HepG2 (cell line): ENCODE data around the gene PDE4D. TPM values are rescaled to one million over a fixed set of nuclear protein-coding genes. Genes with fewer than 3 reads are reported as not detected.

Experiments used
- ATAC-seq: fragments of 200-7000 bp; cut with Tn5 transposase; 3 replicates; pipeline ENCODE4 v1.9.1; 2020; ENCODE audit warnings: mild to moderate bottlenecking, moderate library complexity
- BruUV-seq: library from RNA; stranded (reverse); fragments of 400-500 nt; replicated peaks from 2 replicates; lab custom pipeline; 2021; lab: Mats Ljungman, UMichigan
- CTCF ChIA-PET: fragments of 300-600 bp; formaldehyde crosslinking; extraction: SDS; loops from one replicate; lab custom pipeline; 2021; ENCODE audit warnings: low total read pairs, inconsistent platforms, low intra/inter-chr PET ratio; lab: Yijun Ruan, JAX
- POLR2A ChIA-PET: fragments of 350-600 bp; sonication (Branson Sonifier 250); formaldehyde crosslinking; loops from one replicate; lab custom pipeline; 2020; ENCODE audit warnings: antibody characterized with exemption, inconsistent platforms; lab: Yijun Ruan, JAX
- DNase-seq: peaks from one replicate; pipeline ENCODE4 v3.0.0-alpha.2; 2015; ENCODE audit warnings: low spot score
- FAIRE-seq: peaks from 3 replicates; lab custom pipeline; 2011; peaks lifted over from hg19 to GRCh38; lab: Jason Lieb, UNC
- H2AFZ ChIP-seq: one replicate; pipeline ENCODE4 v1.6.1; 2011; ENCODE audit warnings: low read length, inconsistent platforms
- H3K27ac ChIP-seq: fragments of 300-600 bp; 3 replicates; pipeline ENCODE4 v1.8.0; 2011; ENCODE audit warnings: mixed run types, mild to moderate bottlenecking, mixed read lengths, low read length, inconsistent platforms; ENCODE audit not compliant: insufficient read depth; ENCODE audit errors: extremely low read length
- H3K27me3 ChIP-seq, 2 experiments: fragments of 200-600 bp in 1 of 2; 2 replicates in 1 of 2; 3 replicates in 1 of 2; pipeline versions ENCODE4 v1.6.0 to v1.8.0; 2011; ENCODE audit warnings: low read length in 2 of 2, mild to moderate bottlenecking in 2 of 2, moderate library complexity in 2 of 2, inconsistent platforms in 1 of 2; ENCODE audit not compliant: insufficient read depth in 2 of 2, control insufficient read depth in 1 of 2
- H3K36me3 ChIP-seq, 2 experiments: fragments of 200-600 bp in 1 of 2; replicated peaks in 1 of 2; 2 replicates in 1 of 2; 3 replicates in 1 of 2; pipeline versions ENCODE4 v1.5.1 to v1.8.0; 2011; ENCODE audit warnings: low read length in 2 of 2, inconsistent platforms in 1 of 2; ENCODE audit not compliant: insufficient read depth in 2 of 2, control insufficient read depth in 1 of 2
- H3K4me1 ChIP-seq: 2 replicates; pipeline ENCODE4 v1.5.1; 2012; ENCODE audit warnings: low read length, inconsistent platforms; ENCODE audit not compliant: insufficient read depth
- H3K4me2 ChIP-seq: 2 replicates; pipeline ENCODE4 v1.6.0; 2011; ENCODE audit warnings: low read depth, low read length, inconsistent platforms
- H3K4me3 ChIP-seq, 3 experiments: fragments of 200-600 bp in 1 of 3; sonication (generic), shearing (Covaris generic) in 1 of 3; replicated peaks in 1 of 3; 2 replicates each; pipeline ENCODE4 v1.5.1; 2011 to 2016; ENCODE audit warnings: low read length in 3 of 3, inconsistent platforms in 2 of 3, low read depth in 2 of 3, mild to moderate bottlenecking in 2 of 3, control low read depth in 1 of 3, mixed read lengths in 1 of 3; ENCODE audit not compliant: insufficient read depth in 1 of 3
- H3K79me2 ChIP-seq: one replicate; pipeline ENCODE4 v1.6.1; 2011; ENCODE audit warnings: low read length, inconsistent platforms; ENCODE audit not compliant: insufficient read depth
- H3K9ac ChIP-seq: 2 replicates; pipeline ENCODE4 v1.6.0; 2011; ENCODE audit warnings: mild to moderate bottlenecking, low read depth, low read length, inconsistent platforms; ENCODE audit not compliant: insufficient read depth
- H3K9me3 ChIP-seq: 2 replicates; pipeline ENCODE4 v1.5.1; 2012; ENCODE audit warnings: mild to moderate bottlenecking, low read length
- H4K20me1 ChIP-seq: 2 replicates; pipeline ENCODE4 v1.6.0; 2011; ENCODE audit warnings: inconsistent platforms, mild to moderate bottlenecking, low read length, moderate library complexity; ENCODE audit not compliant: insufficient read depth
- JARID2 ChIP-seq: sonication (generic); formaldehyde crosslinking; IDR thresholded peaks from 2 replicates; pipeline ENCODE4 v1.8.1; 2023; ENCODE audit warnings: missing genetic modification reagents, inconsistent platforms; ENCODE audit not compliant: insufficient replicate concordance
- KLF11 ChIP-seq: IDR thresholded peaks from 2 replicates; pipeline ENCODE4 v1.6.1; 2016; ENCODE audit warnings: missing compliant biosample characterization
- RBM22 ChIP-seq: fragments of 200-400 bp; formaldehyde crosslinking; optimal IDR thresholded peaks from 2 replicates; pipeline ENCODE3; 2017; ENCODE audit warnings: mild to moderate bottlenecking, low read length, moderate library complexity
- RFXANK ChIP-seq: IDR thresholded peaks from 2 replicates; pipeline ENCODE4 v1.6.1; 2016
- SNAPC2 ChIP-seq: sonication (generic); formaldehyde crosslinking; IDR thresholded peaks from 2 replicates; pipeline ENCODE4 v1.8.1; 2022; ENCODE audit warnings: mild to moderate bottlenecking, missing genetic modification reagents
- SRSF1 ChIP-seq: fragments of 200-400 bp; formaldehyde crosslinking; optimal IDR thresholded peaks from 2 replicates; pipeline ENCODE3; 2017; ENCODE audit warnings: mild to moderate bottlenecking, low read depth, low read length, moderate library complexity
- TSC22D2 ChIP-seq: sonication (generic); formaldehyde crosslinking; IDR thresholded peaks from 2 replicates; pipeline ENCODE4 v1.5.1; 2020; ENCODE audit warnings: missing genetic modification reagents, mild to moderate bottlenecking, borderline replicate concordance
- ZFP37 ChIP-seq: sonication (generic); formaldehyde crosslinking; IDR thresholded peaks from 2 replicates; pipeline ENCODE4 v1.4.0; 2020; ENCODE audit warnings: missing genetic modification reagents, borderline replicate concordance
- ZNF546 ChIP-seq: sonication (generic); formaldehyde crosslinking; conservative IDR thresholded peaks from 2 replicates; pipeline ENCODE4 v1.8.1; 2023; ENCODE audit warnings: mild to moderate bottlenecking, missing genetic modification reagents
- ZNF567 ChIP-seq: sonication (generic); formaldehyde crosslinking; IDR thresholded peaks from 2 replicates; pipeline ENCODE4 v1.8.1; 2023; ENCODE audit warnings: mild to moderate bottlenecking, missing genetic modification reagents, borderline replicate concordance
- ZNF644 ChIP-seq: IDR thresholded peaks from 2 replicates; pipeline ENCODE4 v1.6.1; 2016; ENCODE audit warnings: low read depth
- ZNF7 ChIP-seq: IDR thresholded peaks from 2 replicates; pipeline ENCODE4 v1.6.1; 2016; ENCODE audit warnings: missing biosample characterization, missing genetic modification reagents
- ZNF773 ChIP-seq: sonication (generic); formaldehyde crosslinking; IDR thresholded peaks from 2 replicates; pipeline ENCODE4 v1.4.0; 2020; ENCODE audit warnings: missing genetic modification reagents, borderline replicate concordance
- ZNF850 ChIP-seq: sonication (generic); formaldehyde crosslinking; conservative IDR thresholded peaks from 2 replicates; pipeline ENCODE4 v1.9.0; 2021; ENCODE audit warnings: mild to moderate bottlenecking, missing genetic modification reagents
- WGBS: methylation state at CpG from one replicate; pipeline ENCODE4 v1.1.6; 2017; ENCODE audit warnings: low lambda C conversion rate; 5-methylcytosine and 5-hydroxymethylcytosine counted together
- in situ Hi-C: cut with HindIII; loops from 2 replicates; pipeline ENCODE4 v1.10.0; 2017; ENCODE audit warnings: low pct_unique_long_range_greater_than_20kb; ENCODE audit not compliant: extremely low pct_ligation_motif_present
- intact Hi-C: fragments of 100-400 bp; cut with micrococcal nuclease; formaldehyde crosslinking; loops from one replicate; pipeline ENCODE4 v1.10.0; 2022; ENCODE audit not compliant: unreplicated experiment
- polyA plus RNA-seq, 8 experiments: library from polyadenylated mRNA; depleted of rRNA in 3 of 8; stranded (reverse) in 7 of 8; unstranded in 1 of 8; fragments of >200 nt; fragmentation: Illumina TruSeq in 4 of 8; extraction: Trizol in 4 of 8; gene quantifications; 2 replicates each; pipeline versions ENCODE4 v1.2.1 to v1.2.3, GENCODE V29; 2011 to 2016; ENCODE audit warnings: low read depth in 4 of 8, missing spikeins in 1 of 8, mixed read lengths in 1 of 8; ENCODE audit not compliant: insufficient read depth in 1 of 8
- total RNA-seq, 5 experiments: library from RNA; depleted of rRNA; stranded (reverse); fragments of >200 nt; fragmentation: Illumina TruSeq; extraction: Trizol; gene quantifications; 2 replicates each; pipeline ENCODE4 v1.2.3, GENCODE V29; 2016; ENCODE audit warnings: low read depth in 1 of 5
- TF ChIP-seq, protein P1 (sequence below): conservative IDR thresholded peaks from 2 replicates; pipeline ENCODE4 v1.6.1; 2018; ENCODE audit warnings: missing genetic modification reagents
- TF ChIP-seq, protein P2 (sequence below): sonication (generic); formaldehyde crosslinking; conservative IDR thresholded peaks from 2 replicates; pipeline ENCODE4 v1.8.0; 2022; ENCODE audit warnings: low read depth, missing genetic modification reagents
- TF ChIP-seq, protein P3 (sequence below): sonication (generic); formaldehyde crosslinking; IDR thresholded peaks from 2 replicates; pipeline ENCODE4 v1.4.0; 2020; ENCODE audit warnings: missing genetic modification reagents, borderline replicate concordance

PDE4D gene
- total and polyA plus RNA-seq, 2 of the 13 experiments (the other 11 are each of a cell fraction or from before 2014, with no cell fraction given), result 7.0 to 12.2 TPM

DNA sequence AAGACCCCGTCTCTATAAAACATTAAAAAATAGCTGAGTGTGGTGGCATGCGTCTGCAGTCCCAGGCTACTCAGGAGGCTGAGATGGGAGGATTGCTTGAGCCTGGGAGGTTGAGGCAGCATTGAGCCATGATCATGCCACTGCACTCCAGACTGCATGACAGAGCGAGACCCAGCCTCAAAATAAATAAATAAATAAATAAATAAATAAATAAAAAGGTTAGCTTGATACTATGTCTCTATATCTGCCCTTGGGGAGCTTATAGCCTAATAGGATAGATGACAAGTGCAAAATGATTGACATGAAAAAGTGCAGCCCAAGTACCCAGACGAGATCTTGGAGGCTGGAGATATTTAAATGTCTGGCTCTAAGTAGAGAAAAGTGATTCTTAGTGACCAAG is 122.6 kb downstream of the PDE4D start:
- 86% methylated on average over 4 of the region's 4 CpGs for WGBS
- BruUV-seq, result no TSS peak
- CTCF ChIA-PET, result no interaction called here
- ATAC-seq (no peak), DNase-seq (no peak), FAIRE-seq (no peak)
- Histone ChIP-seq H3K4me3 (no peak overlapping the region), H2AFZ (no peak overlapping the region), H3K9ac (no peak overlapping the region), H3K4me1 (peaks cover 35% of the 10 kb centered on the region), H3K9me3 (no peaks in the 10 kb centered on the region), H3K27me3 (no peaks in the 10 kb centered on the region), H3K79me2 (no peaks in the 10 kb centered on the region), H3K4me2 (no peak overlapping the region), H3K36me3 (no peaks in the 10 kb centered on the region), H3K27ac (no peak overlapping the region), H4K20me1 (no peaks in the 10 kb centered on the region)
- POLR2A ChIA-PET, result no interaction called here
- intact Hi-C loops (no loop called here), in situ Hi-C loops (no loop called here)
- TF ChIP-seq SRSF1, result no peak
- no peak for TF ChIP-seq ZNF7 (CRISPR knock-in tag)
- no peak for TF ChIP-seq RFXANK
- TF ChIP-seq, protein P1, sequence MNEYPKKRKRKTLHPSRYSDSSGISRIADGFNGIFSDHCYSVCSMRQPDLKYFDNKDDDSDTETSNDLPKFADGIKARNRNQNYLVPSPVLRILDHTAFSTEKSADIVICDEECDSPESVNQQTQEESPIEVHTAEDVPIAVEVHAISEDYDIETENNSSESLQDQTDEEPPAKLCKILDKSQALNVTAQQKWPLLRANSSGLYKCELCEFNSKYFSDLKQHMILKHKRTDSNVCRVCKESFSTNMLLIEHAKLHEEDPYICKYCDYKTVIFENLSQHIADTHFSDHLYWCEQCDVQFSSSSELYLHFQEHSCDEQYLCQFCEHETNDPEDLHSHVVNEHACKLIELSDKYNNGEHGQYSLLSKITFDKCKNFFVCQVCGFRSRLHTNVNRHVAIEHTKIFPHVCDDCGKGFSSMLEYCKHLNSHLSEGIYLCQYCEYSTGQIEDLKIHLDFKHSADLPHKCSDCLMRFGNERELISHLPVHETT, result no peak
- TF ChIP-seq, protein P2, sequence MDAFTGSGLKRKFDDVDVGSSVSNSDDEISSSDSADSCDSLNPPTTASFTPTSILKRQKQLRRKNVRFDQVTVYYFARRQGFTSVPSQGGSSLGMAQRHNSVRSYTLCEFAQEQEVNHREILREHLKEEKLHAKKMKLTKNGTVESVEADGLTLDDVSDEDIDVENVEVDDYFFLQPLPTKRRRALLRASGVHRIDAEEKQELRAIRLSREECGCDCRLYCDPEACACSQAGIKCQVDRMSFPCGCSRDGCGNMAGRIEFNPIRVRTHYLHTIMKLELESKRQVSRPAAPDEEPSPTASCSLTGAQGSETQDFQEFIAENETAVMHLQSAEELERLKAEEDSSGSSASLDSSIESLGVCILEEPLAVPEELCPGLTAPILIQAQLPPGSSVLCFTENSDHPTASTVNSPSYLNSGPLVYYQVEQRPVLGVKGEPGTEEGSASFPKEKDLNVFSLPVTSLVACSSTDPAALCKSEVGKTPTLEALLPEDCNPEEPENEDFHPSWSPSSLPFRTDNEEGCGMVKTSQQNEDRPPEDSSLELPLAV (CRISPR knock-in tag), result no peak
- no peak for TF ChIP-seq KLF11 (CRISPR knock-in tag)
- TF ChIP-seq ZNF567 (CRISPR knock-in tag), result no peak
- TF ChIP-seq, protein P3, sequence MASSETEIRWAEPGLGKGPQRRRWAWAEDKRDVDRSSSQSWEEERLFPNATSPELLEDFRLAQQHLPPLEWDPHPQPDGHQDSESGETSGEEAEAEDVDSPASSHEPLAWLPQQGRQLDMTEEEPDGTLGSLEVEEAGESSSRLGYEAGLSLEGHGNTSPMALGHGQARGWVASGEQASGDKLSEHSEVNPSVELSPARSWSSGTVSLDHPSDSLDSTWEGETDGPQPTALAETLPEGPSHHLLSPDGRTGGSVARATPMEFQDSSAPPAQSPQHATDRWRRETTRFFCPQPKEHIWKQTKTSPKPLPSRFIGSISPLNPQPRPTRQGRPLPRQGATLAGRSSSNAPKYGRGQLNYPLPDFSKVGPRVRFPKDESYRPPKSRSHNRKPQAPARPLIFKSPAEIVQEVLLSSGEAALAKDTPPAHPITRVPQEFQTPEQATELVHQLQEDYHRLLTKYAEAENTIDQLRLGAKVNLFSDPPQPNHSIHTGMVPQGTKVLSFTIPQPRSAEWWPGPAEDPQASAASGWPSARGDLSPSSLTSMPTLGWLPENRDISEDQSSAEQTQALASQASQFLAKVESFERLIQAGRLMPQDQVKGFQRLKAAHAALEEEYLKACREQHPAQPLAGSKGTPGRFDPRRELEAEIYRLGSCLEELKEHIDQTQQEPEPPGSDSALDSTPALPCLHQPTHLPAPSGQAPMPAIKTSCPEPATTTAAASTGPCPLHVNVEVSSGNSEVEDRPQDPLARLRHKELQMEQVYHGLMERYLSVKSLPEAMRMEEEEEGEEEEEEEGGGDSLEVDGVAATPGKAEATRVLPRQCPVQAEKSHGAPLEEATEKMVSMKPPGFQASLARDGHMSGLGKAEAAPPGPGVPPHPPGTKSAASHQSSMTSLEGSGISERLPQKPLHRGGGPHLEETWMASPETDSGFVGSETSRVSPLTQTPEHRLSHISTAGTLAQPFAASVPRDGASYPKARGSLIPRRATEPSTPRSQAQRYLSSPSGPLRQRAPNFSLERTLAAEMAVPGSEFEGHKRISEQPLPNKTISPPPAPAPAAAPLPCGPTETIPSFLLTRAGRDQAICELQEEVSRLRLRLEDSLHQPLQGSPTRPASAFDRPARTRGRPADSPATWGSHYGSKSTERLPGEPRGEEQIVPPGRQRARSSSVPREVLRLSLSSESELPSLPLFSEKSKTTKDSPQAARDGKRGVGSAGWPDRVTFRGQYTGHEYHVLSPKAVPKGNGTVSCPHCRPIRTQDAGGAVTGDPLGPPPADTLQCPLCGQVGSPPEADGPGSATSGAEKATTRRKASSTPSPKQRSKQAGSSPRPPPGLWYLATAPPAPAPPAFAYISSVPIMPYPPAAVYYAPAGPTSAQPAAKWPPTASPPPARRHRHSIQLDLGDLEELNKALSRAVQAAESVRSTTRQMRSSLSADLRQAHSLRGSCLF (CRISPR knock-in tag), result no peak
- TF ChIP-seq TSC22D2 (CRISPR knock-in tag), result no peak
- no peak for TF ChIP-seq ZNF773 (CRISPR knock-in tag)
- TF ChIP-seq RBM22, result no peak
- no peak for TF ChIP-seq JARID2 (CRISPR knock-in tag)
- TF ChIP-seq ZNF644, result no peak
- TF ChIP-seq ZFP37 (CRISPR knock-in tag), result no peak
- TF ChIP-seq ZNF850, result no peak
- no peak for TF ChIP-seq ZNF546
- TF ChIP-seq SNAPC2, result no peak
